Lung (tissue), 12 donors: ENCODE data around the gene CD79A. TPM values are rescaled to one million over a fixed set of nuclear protein-coding genes. Genes with fewer than 3 reads are reported as not detected.

Experiments
- ATAC-seq: fragments of 200-7000 bp; cut with Tn5 transposase; one replicate; pipeline ENCODE4 v1.9.1; 2020; ENCODE audit warnings: moderate number of reproducible peaks; ENCODE audit not compliant: insufficient read depth, low FRiP score
- DNase-seq, 3 donors: peaks; one replicate each; pipeline ENCODE4 v3.0.0-alpha.2; 2013 to 2017
- H3K27ac ChIP-seq, 2 donors: one replicate each; pipeline ENCODE4 v1.5.1; 2013; ENCODE audit warnings: mild to moderate bottlenecking in 2 of 2, moderate library complexity in 2 of 2, control low read depth in 1 of 2, inconsistent platforms in 1 of 2, low read depth in 1 of 2, low read length in 1 of 2
- H3K27me3 ChIP-seq, 3 donors: one replicate each; pipeline ENCODE4 v1.5.1; 2013; ENCODE audit warnings: low read length in 2 of 3; ENCODE audit not compliant: control insufficient read depth in 3 of 3, insufficient read depth in 3 of 3
- H3K36me3 ChIP-seq, 4 donors: one replicate each; pipeline ENCODE4 v1.5.1; 2013; ENCODE audit warnings: low read length in 4 of 4, mild to moderate bottlenecking in 1 of 4, moderate library complexity in 1 of 4; ENCODE audit not compliant: control insufficient read depth in 4 of 4, insufficient read depth in 4 of 4
- H3K4me1 ChIP-seq, 5 donors: one replicate each; pipeline ENCODE4 v1.5.1; 2013; ENCODE audit warnings: low read length in 5 of 5, mild to moderate bottlenecking in 2 of 5, moderate library complexity in 1 of 5; ENCODE audit not compliant: control insufficient read depth in 5 of 5, insufficient read depth in 5 of 5
- H3K4me3 ChIP-seq: one replicate; pipeline ENCODE4 v1.5.1; 2013; ENCODE audit warnings: mild to moderate bottlenecking, control low read depth, moderate library complexity
- H3K9ac ChIP-seq, 2 donors: one replicate each; pipeline ENCODE4 v1.5.1; 2013; ENCODE audit warnings: low read length in 2 of 2, control low read depth in 1 of 2; ENCODE audit not compliant: insufficient read depth in 1 of 2
- H3K9me3 ChIP-seq, 4 donors: one replicate each; pipeline ENCODE4 v1.5.1; 2013; ENCODE audit warnings: low read length in 3 of 4, mild to moderate bottlenecking in 1 of 4, moderate library complexity in 1 of 4; ENCODE audit not compliant: control insufficient read depth in 4 of 4, insufficient read depth in 3 of 4
- WGBS, 2 donors: extraction: QIAGEN DNeasy Blood & Tissue Kit; methylation state at CpG; one replicate each; pipeline ENCODE4 v1.1.7; 2013; 5-methylcytosine and 5-hydroxymethylcytosine counted together
- polyA plus RNA-seq, 2 donors: library from polyadenylated mRNA; stranded (reverse); fragments of 200-250 nt; gene quantifications; one replicate each; pipeline ENCODE4 v1.2.1, GENCODE V29; 2013
- total RNA-seq, 2 donors: library from RNA; depleted of rRNA in 1 of 2; stranded (reverse); fragments of >200 nt in 1 of 2; gene quantifications; one replicate each; pipeline ENCODE4 v1.2.1, GENCODE V29; 2014 to 2021
- TF ChIP-seq, protein P1 (sequence below): IDR thresholded peaks from 2 replicates; pipeline ENCODE4 v1.5.1; 2012; ENCODE audit warnings: mild to moderate bottlenecking; ENCODE audit errors: control extremely low read depth, extremely low read depth
- donor health status: control.
- donor health status: control.
- donor health status: Bipolar disorder and iron deficiency.
- donor health status: healthy.
- donor health status: DM: yes; HTN: yes; CAD: no.

Gene CD79A
- total and polyA plus RNA-seq, 4 donors: 1.4 to 14.8 (median 5.9) TPM

DNA sequence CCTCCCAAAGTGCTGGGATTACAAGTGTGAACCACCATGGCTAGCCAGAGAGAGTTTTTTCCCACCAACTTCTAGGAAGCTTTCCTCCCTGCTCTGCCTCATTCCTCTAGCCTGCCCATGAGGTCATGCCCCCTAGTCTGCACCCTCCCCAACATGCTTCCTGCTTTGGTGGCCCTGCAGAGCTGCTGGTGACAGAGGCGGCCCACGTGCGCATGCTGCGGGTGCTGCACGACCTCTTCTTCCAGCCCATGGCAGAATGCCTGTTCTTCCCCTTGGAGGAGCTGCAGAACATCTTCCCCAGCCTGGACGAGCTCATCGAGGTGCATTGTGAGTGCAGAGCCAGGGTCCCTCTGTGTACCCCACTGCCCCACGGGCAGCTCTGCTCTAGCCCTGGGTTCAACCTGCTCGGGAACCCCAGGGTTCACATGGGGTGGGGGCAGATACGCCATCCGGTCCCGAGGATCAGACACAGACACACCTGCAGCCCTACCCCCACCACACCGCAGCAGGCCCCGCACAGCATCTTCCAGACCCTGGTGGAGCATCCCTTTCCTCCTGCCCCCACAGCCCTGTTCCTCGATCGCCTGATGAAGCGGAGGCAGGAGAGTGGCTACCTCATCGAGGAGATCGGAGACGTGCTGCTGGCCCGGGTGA is 24.8 kb downstream of the CD79A start:
- TF ChIP-seq, protein P1, sequence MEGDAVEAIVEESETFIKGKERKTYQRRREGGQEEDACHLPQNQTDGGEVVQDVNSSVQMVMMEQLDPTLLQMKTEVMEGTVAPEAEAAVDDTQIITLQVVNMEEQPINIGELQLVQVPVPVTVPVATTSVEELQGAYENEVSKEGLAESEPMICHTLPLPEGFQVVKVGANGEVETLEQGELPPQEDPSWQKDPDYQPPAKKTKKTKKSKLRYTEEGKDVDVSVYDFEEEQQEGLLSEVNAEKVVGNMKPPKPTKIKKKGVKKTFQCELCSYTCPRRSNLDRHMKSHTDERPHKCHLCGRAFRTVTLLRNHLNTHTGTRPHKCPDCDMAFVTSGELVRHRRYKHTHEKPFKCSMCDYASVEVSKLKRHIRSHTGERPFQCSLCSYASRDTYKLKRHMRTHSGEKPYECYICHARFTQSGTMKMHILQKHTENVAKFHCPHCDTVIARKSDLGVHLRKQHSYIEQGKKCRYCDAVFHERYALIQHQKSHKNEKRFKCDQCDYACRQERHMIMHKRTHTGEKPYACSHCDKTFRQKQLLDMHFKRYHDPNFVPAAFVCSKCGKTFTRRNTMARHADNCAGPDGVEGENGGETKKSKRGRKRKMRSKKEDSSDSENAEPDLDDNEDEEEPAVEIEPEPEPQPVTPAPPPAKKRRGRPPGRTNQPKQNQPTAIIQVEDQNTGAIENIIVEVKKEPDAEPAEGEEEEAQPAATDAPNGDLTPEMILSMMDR: no peak
- Histone ChIP-seq H3K27ac (no peak overlapping the region), H3K4me1 (peaks cover 0 to 6% (median 0%) of the 10 kb centered on the region in 5 donors), H3K9me3 (peaks cover 0 to 2% (median 0%) of the 10 kb centered on the region in 4 donors), H3K36me3 (peaks cover 5 to 81% (median 32%) of the 10 kb centered on the region in 4 donors), H3K4me3 (no peak overlapping the region), H3K9ac (no peak overlapping the region), H3K27me3 (no peaks in the 10 kb centered on the region)
- DNase-seq (no peak), ATAC-seq (no peak)
- 95% methylated on average over 21 of the region's 21 CpGs for WGBS, 2 donors

GRCh38 chr19:41902594-41902993 is 25.5 kb downstream of the CD79A start:
- ATAC-seq (no peak), DNase-seq (no peak)
- TF ChIP-seq, protein P1: no peak
- Histone ChIP-seq H3K9me3 (peaks cover 0 to 2% (median 0%) of the 10 kb centered on the region in 4 donors), H3K36me3 (peaks cover 5 to 81% (median 34%) of the 10 kb centered on the region in 4 donors), H3K27me3 (no peaks in the 10 kb centered on the region), H3K4me3 (no peak overlapping the region), H3K4me1 (peaks cover 0 to 5% (median 0%) of the 10 kb centered on the region in 5 donors), H3K9ac (no peak overlapping the region), H3K27ac (no peak overlapping the region)
- 94 to 98% methylated on average over 17 of the region's 17 CpGs for WGBS, 2 donors

DNA sequence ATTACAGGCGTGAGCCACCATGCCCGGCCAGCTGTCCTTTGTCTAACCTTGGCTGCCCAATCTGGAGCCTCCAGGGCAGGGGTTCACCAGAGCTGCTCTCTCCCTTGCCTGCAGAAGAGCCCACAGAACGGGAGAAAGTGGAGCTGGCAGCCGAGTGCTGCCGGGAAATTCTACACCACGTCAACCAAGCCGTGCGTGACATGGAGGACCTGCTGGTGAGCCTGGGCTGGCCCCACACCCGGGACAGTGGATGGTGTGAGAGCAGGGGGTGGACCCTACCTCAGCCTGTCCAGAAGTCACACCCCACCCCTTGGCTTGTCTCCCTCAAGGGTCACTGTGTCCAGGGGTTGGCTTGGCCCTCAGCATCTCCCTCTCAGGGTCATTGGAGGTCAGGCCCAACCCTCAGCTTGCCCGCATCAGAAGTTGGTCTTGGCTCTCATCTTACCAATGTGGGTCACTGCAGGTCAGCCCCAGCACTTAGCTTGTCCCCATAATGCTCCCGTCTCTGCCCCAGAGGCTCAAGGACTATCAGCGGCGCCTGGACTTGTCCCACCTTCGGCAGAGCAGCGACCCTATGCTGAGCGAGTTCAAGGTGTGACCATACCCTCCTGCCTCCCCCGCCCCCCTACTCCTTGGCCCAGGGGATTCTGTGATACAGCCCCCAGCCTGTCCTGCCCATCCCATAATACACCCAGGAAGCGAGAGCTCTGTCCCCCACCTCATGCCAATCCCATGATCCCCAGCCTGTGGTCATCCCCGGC is 26.3 kb downstream of the CD79A start:
- Histone ChIP-seq H3K4me1 (peaks cover 0 to 5% (median 0%) of the 10 kb centered on the region in 5 donors), H3K4me3 (no peak overlapping the region), H3K9ac (no peak overlapping the region), H3K36me3 (peaks cover 5 to 76% (median 34%) of the 10 kb centered on the region in 4 donors), H3K9me3 (peaks cover 0 to 2% (median 0%) of the 10 kb centered on the region in 4 donors), H3K27ac (peak overlapping the region in 1 of 2 donors; percentile 43), H3K27me3 (no peaks in the 10 kb centered on the region)
- WGBS, 2 donors: 77 to 91% methylated on average over 19 of the region's 19 CpGs
- TF ChIP-seq, protein P1: no peak
- DNase-seq (no peak), ATAC-seq (no peak)
